MCF 10A (cell line): ENCODE results near the gene TUBGCP3. TPM values are rescaled to one million over a fixed set of nuclear protein-coding genes. Genes with fewer than 3 reads are reported as not detected.

Experiments used
- BruUV-seq: library from RNA; stranded (reverse); fragments of 400-500 nt; replicated peaks from 2 replicates; lab custom pipeline; 2021; lab: Mats Ljungman, UMichigan
- CTCF ChIA-PET: fragments of 300-600 bp; sonication (Branson Sonifier 250); formaldehyde crosslinking; extraction: SDS; loops from one replicate; lab custom pipeline; 2021; ENCODE audit warnings: antibody characterized with exemption, inconsistent platforms; lab: Yijun Ruan, JAX
- POLR2A ChIA-PET: fragments of 300-600, 350-650 bp; sonication (Branson Sonifier 250); formaldehyde crosslinking; extraction: SDS; loops from one replicate; lab custom pipeline; 2020; ENCODE audit warnings: antibody characterized with exemption, inconsistent platforms; lab: Yijun Ruan, JAX
- DNase-seq: peaks from one replicate; pipeline ENCODE4 v3.0.0-alpha.2; 2018; ENCODE audit not compliant: unreplicated experiment
- H3K27ac Mint-ChIP-seq: one replicate; pipeline ENCODE4 v1.8.0; 2022; ENCODE audit warnings: mild to moderate bottlenecking, low read depth, mixed read lengths; ENCODE audit not compliant: unreplicated experiment
- H3K27me3 Mint-ChIP-seq: one replicate; pipeline ENCODE4 v1.8.0; 2022; ENCODE audit warnings: mixed read lengths; ENCODE audit not compliant: insufficient read depth, unreplicated experiment
- H3K36me3 Mint-ChIP-seq: one replicate; pipeline ENCODE4 v1.8.0; 2022; ENCODE audit warnings: mild to moderate bottlenecking, moderate library complexity, mixed read lengths; ENCODE audit not compliant: insufficient read depth, unreplicated experiment
- H3K4me1 Mint-ChIP-seq: one replicate; pipeline ENCODE4 v1.8.0; 2022; ENCODE audit warnings: mixed read lengths; ENCODE audit not compliant: insufficient read depth, unreplicated experiment
- H3K4me3 Mint-ChIP-seq: one replicate; pipeline ENCODE4 v1.8.0; 2022; ENCODE audit warnings: mild to moderate bottlenecking, moderate library complexity, mixed read lengths; ENCODE audit not compliant: unreplicated experiment
- H3K9me3 Mint-ChIP-seq: one replicate; pipeline ENCODE4 v1.8.0; 2022; ENCODE audit warnings: mixed read lengths; ENCODE audit not compliant: unreplicated experiment
- CTCF ChIP-seq: fragments of 200-600 bp; IDR thresholded peaks from one replicate; pipeline ENCODE4 v1.8.0; 2022; ENCODE audit warnings: antibody characterized with exemption, mild to moderate bottlenecking; ENCODE audit not compliant: unreplicated experiment
- intact Hi-C: fragments of 100-400 bp; cut with micrococcal nuclease; formaldehyde crosslinking; loops from 2 replicates; pipeline ENCODE4 v1.14.1; 2022
- total RNA-seq: library from RNA; stranded (reverse); gene quantifications from 2 replicates; pipeline ENCODE4 v1.2.3, GENCODE V29; 2022

Gene TUBGCP3
- total RNA-seq, 1 experiment from 2014 or later = 35.7 TPM

- Mint-ChIP-seq H3K27me3 (peaks cover 56% of the 10 kb centered on the region), H3K9me3 (no peaks in the 10 kb centered on the region), H3K4me3 (no peak overlapping the region), H3K4me1 (no peaks in the 10 kb centered on the region), H3K27ac (no peak overlapping the region), H3K36me3 (no peaks in the 10 kb centered on the region)
- ChIA-PET CTCF (no interaction called here), POLR2A (no interaction called here)
- TF ChIP-seq CTCF = no peak
- intact Hi-C loops = no loop called here
- no TSS peak for BruUV-seq
- DNase-seq = no peak
Measured at GRCh38 chr13:112624602-112625430, 36.9 kb upstream of the TUBGCP3 start.

GRCh38 chr13:112624040-112624439 lies 36.1 kb upstream of the TUBGCP3 start:
- Mint-ChIP-seq H3K9me3 (no peaks in the 10 kb centered on the region), H3K4me3 (no peak overlapping the region), H3K27me3 (peaks cover 51% of the 10 kb centered on the region), H3K4me1 (no peaks in the 10 kb centered on the region), H3K27ac (no peak overlapping the region), H3K36me3 (no peaks in the 10 kb centered on the region)
- ChIA-PET POLR2A (no interaction called here), CTCF (interaction anchor here (2.2 kb wide), 1 partner anchor 18 kb away, joined by 6 read pairs; no protein-coding TSS in a partner anchor)
- DNase-seq = no peak
- intact Hi-C loops = no loop called here
- no TSS peak for BruUV-seq
- no peak for TF ChIP-seq CTCF

GRCh38 chr13:112623051-112623711 lies 35.2 kb upstream of the TUBGCP3 start:
- H3K27me3 Mint-ChIP-seq = peaks cover 43% of the 10 kb centered on the region
- no peak overlapping the region for H3K4me3 Mint-ChIP-seq
- H3K4me1 Mint-ChIP-seq = no peaks in the 10 kb centered on the region
- no peaks in the 10 kb centered on the region for H3K36me3 Mint-ChIP-seq
- no peak for DNase-seq
- no peaks in the 10 kb centered on the region for H3K9me3 Mint-ChIP-seq
- no peak overlapping the region for H3K27ac Mint-ChIP-seq
- ChIA-PET POLR2A (no interaction called here), CTCF (interaction anchor here (2.2 kb wide), 1 partner anchor 17 kb away, joined by 6 read pairs; no protein-coding TSS in a partner anchor)
- no peak for TF ChIP-seq CTCF
- BruUV-seq = no TSS peak
- intact Hi-C loops = no loop called here

- intact Hi-C loops = no loop called here
Measured at GRCh38 chr13:112622375-112622774, 34.4 kb upstream of the TUBGCP3 start.

More at GRCh38 chr13:112622375-112622774, 34.4 kb upstream of the TUBGCP3 start:
- Mint-ChIP-seq H3K36me3 (no peaks in the 10 kb centered on the region), H3K27me3 (peaks cover 37% of the 10 kb centered on the region), H3K27ac (no peak overlapping the region), H3K4me3 (no peak overlapping the region), H3K4me1 (no peaks in the 10 kb centered on the region), H3K9me3 (no peaks in the 10 kb centered on the region)
- POLR2A ChIA-PET = no interaction called here
- DNase-seq = no peak
- no TSS peak for BruUV-seq
- no peak for TF ChIP-seq CTCF
- CTCF ChIA-PET = interaction anchor here (0.7 to 2.2 kb wide), 4 partner anchors 15 to 292 kb away, joined by 3 to 6 read pairs (median 3); no protein-coding TSS in a partner anchor
